NT2/D1 (cell line): ENCODE results near the gene PWWP3B.

Experiments
- SUZ12 ChIP-seq: IDR thresholded peaks from 2 replicates; pipeline ENCODE4 v1.6.1; 2011; ENCODE audit not compliant: insufficient read length, insufficient read depth; ENCODE audit errors: extremely low read depth
- YY1 ChIP-seq: IDR thresholded peaks from 2 replicates; pipeline ENCODE4 v1.6.1; 2011; ENCODE audit not compliant: insufficient read length, insufficient read depth

DNA sequence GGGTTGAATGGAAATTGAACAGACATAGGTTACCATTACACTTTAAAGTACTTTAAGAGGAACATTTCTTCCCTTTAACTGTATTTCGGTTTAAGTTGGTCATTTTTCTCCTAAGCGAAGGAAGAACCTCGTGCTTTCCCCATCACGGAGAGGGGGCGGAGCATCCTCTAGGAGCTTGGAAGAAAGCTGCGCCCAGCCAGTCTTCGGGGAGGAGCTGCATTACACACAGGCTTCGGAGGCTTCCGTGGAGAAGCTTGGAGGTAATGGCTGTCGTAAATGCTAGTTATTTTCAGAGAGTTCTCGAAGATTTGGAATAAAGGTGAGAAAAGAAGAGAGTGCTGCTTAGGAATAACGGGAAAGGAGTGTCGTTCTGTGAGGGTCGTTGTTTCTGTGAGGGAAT is at the start of gene PWWP3B:
- TF ChIP-seq YY1 (no peak), SUZ12 (no peak)
